Natural killer cell (primary cell): ENCODE data around the gene GALNT9. TPM values are rescaled to one million over a fixed set of nuclear protein-coding genes. Genes with fewer than 3 reads are reported as not detected.

ENCODE experiments used
- ATAC-seq, 3 donors: fragments of 150-1000 bp in 2 of 3; fragments of 200-7000 bp in 1 of 3; cut with Tn5 transposase; 1 replicate in 1 of 3; 2 replicates in 2 of 3; pipeline ENCODE4 v1.10.0; 2021; ENCODE audit warnings: mild to moderate bottlenecking in 2 of 3, moderate library complexity in 2 of 3
- DNase-seq, 2 donors: peaks; one replicate each; pipeline versions ENCODE4 v3.0.0 to v3.0.0-alpha.2; 2013 to 2021; ENCODE audit warnings: mixed read lengths in 1 of 2
- H3K27ac ChIP-seq: one replicate; pipeline ENCODE4 v1.5.1; 2013; ENCODE audit warnings: mild to moderate bottlenecking, low read length
- H3K27me3 ChIP-seq: one replicate; pipeline ENCODE4 v1.6.1; 2013; ENCODE audit warnings: low read length; ENCODE audit not compliant: control insufficient read depth, insufficient read depth
- H3K36me3 ChIP-seq: one replicate; pipeline ENCODE4 v1.6.1; 2013; ENCODE audit warnings: low read length; ENCODE audit not compliant: control insufficient read depth, insufficient read depth
- H3K4me1 ChIP-seq: one replicate; pipeline ENCODE4 v1.6.1; 2013; ENCODE audit warnings: low read length; ENCODE audit not compliant: control insufficient read depth, insufficient read depth
- H3K4me3 ChIP-seq: one replicate; pipeline ENCODE4 v1.5.1; 2013; ENCODE audit warnings: low read length
- H3K9me3 ChIP-seq: one replicate; pipeline ENCODE4 v1.6.1; 2013; ENCODE audit warnings: low read length; ENCODE audit not compliant: control insufficient read depth, insufficient read depth
- H3K27ac Mint-ChIP-seq, 2 donors: one replicate each; pipeline ENCODE4 v1.8.0; 2022; ENCODE audit warnings: mild to moderate bottlenecking in 2 of 2, mixed read lengths in 2 of 2, moderate library complexity in 1 of 2
- H3K27me3 Mint-ChIP-seq, 2 donors: one replicate each; pipeline ENCODE4 v1.8.0; 2022; ENCODE audit warnings: low read depth in 2 of 2, mixed read lengths in 2 of 2
- H3K36me3 Mint-ChIP-seq: one replicate; pipeline ENCODE4 v1.8.0; 2022; ENCODE audit warnings: mixed read lengths
- H3K4me1 Mint-ChIP-seq, 2 donors: one replicate each; pipeline ENCODE4 v1.8.0; 2022; ENCODE audit warnings: mixed read lengths in 2 of 2
- H3K4me3 Mint-ChIP-seq: one replicate; pipeline ENCODE4 v1.8.0; 2022; ENCODE audit warnings: mild to moderate bottlenecking, moderate library complexity, mixed read lengths
- H3K9me3 Mint-ChIP-seq, 2 donors: one replicate each; pipeline ENCODE4 v1.8.0; 2022; ENCODE audit warnings: mixed read lengths in 2 of 2
- CTCF ChIP-seq: fragments of 200-600 bp; IDR thresholded peaks from one replicate; pipeline ENCODE4 v1.8.0; 2022; ENCODE audit warnings: antibody characterized with exemption
- WGBS: methylation state at CpG from one replicate; pipeline ENCODE4 v1.1.7; 2013; ENCODE audit warnings: missing lambda C conversion rate; ENCODE audit not compliant: insufficient coverage; 5-methylcytosine and 5-hydroxymethylcytosine counted together
- intact Hi-C: fragments of 100-400 bp; cut with micrococcal nuclease; formaldehyde crosslinking; loops from one replicate; pipeline ENCODE4 v1.14.2; 2022
- total RNA-seq, 4 donors: library from RNA; stranded (reverse); fragments of 120-200 nt in 1 of 4; gene quantifications; one replicate each; pipeline versions ENCODE4 v1.2.3 to v1.2.4, GENCODE V29; 2013 to 2022

Gene GALNT9
- total RNA-seq, 3 donors from 2014 or later (not counting 1 experiment from before 2014, with no cell fraction given): not detected

GRCh38 chr12:132262256-132263060 is 66.9 kb downstream of the GALNT9 start:
- H3K27ac ChIP-seq: no peak overlapping the region
- no peak for TF ChIP-seq CTCF
- intact Hi-C loops: no loop called here
- 83% methylated on average over 40 of the region's 40 CpGs for WGBS
- H3K27me3 Mint-ChIP-seq: no peaks in the 10 kb centered on the region
- ATAC-seq: no peak
- no peaks in the 10 kb centered on the region for H3K36me3 Mint-ChIP-seq
- no peak for DNase-seq
- H3K4me3 Mint-ChIP-seq: no peak overlapping the region
- no peaks in the 10 kb centered on the region for H3K27me3 ChIP-seq
- no peaks in the 10 kb centered on the region for H3K36me3 ChIP-seq
- no peaks in the 10 kb centered on the region for H3K4me1 Mint-ChIP-seq
- no peaks in the 10 kb centered on the region for H3K9me3 Mint-ChIP-seq
- H3K27ac Mint-ChIP-seq: no peak overlapping the region
- H3K9me3 ChIP-seq: no peaks in the 10 kb centered on the region
- H3K4me3 ChIP-seq: no peak overlapping the region
- H3K4me1 ChIP-seq: no peaks in the 10 kb centered on the region

- Mint-ChIP-seq H3K27me3 (no peaks in the 10 kb centered on the region), H3K4me1 (no peaks in the 10 kb centered on the region), H3K36me3 (no peaks in the 10 kb centered on the region), H3K9me3 (no peaks in the 10 kb centered on the region), H3K4me3 (no peak overlapping the region), H3K27ac (no peak overlapping the region)
- no peaks in the 10 kb centered on the region for H3K9me3 ChIP-seq
- no peak for TF ChIP-seq CTCF
- H3K27me3 ChIP-seq: no peaks in the 10 kb centered on the region
- H3K36me3 ChIP-seq: no peaks in the 10 kb centered on the region
- WGBS: 72% methylated on average over 13 of the region's 13 CpGs
- H3K4me1 ChIP-seq: no peaks in the 10 kb centered on the region
- DNase-seq (no peak), ATAC-seq (no peak)
- intact Hi-C loops: no loop called here
- H3K27ac ChIP-seq: no peak overlapping the region
- H3K4me3 ChIP-seq: no peak overlapping the region
Observed at GRCh38 chr12:132261328-132262138, 67.9 kb downstream of the GALNT9 start.

DNA sequence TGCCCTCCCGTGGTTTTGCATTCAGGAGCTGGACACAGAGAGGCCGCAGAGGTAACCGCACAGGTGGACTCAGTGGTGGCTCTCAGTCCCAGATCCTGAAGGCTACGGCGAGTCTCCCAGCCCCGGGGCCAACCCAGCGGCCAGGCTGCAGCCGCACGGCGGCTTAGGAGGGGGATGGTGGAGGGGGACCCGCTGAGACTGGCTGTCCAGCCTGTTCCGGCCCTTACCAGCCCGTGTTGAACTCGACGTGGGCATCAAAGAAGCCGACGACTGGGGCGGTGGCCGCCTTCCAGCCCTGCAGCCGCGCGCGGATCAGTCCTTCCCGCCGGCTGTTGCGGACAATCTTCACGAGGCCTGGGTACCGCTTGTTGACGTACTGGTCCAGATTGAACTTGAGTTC is 68.7 kb downstream of the GALNT9 start:
- H3K27me3 Mint-ChIP-seq: no peaks in the 10 kb centered on the region
- no peaks in the 10 kb centered on the region for H3K9me3 ChIP-seq
- WGBS: 90% methylated on average over 29 of the region's 29 CpGs
- no peaks in the 10 kb centered on the region for H3K27me3 ChIP-seq
- no peaks in the 10 kb centered on the region for H3K4me1 Mint-ChIP-seq
- H3K4me1 ChIP-seq: no peaks in the 10 kb centered on the region
- intact Hi-C loops: no loop called here
- DNase-seq: no peak
- no peak overlapping the region for H3K27ac Mint-ChIP-seq
- no peak overlapping the region for H3K4me3 ChIP-seq
- H3K9me3 Mint-ChIP-seq: no peaks in the 10 kb centered on the region
- H3K36me3 Mint-ChIP-seq: no peaks in the 10 kb centered on the region
- H3K36me3 ChIP-seq: no peaks in the 10 kb centered on the region
- TF ChIP-seq CTCF: no peak
- ATAC-seq: no peak
- no peak overlapping the region for H3K27ac ChIP-seq
- no peak overlapping the region for H3K4me3 Mint-ChIP-seq
